ENCODE measurements around the gene TSGA10. TPM values are rescaled to one million over a fixed set of nuclear protein-coding genes. Genes with fewer than 3 reads are reported as not detected.

The TSGA10 gene
- total RNA-seq, 1 experiment from 2014 or later = 9.9 TPM

GRCh38 chr2:98952966-98953365 is 201.8 kb downstream of the TSGA10 start:
- DNase-seq = no peak
- H3K27ac Mint-ChIP-seq (ENCODE audit: unreplicated experiment) = no peak overlapping the region
- TF ChIP-seq CTCF (IDR thresholded peaks at IDR 0.05; ENCODE audit: insufficient read depth in 1 of 2, low read depth in 1 of 2, low read length in 1 of 2, severe bottlenecking in 1 of 2, unreplicated experiment in 1 of 2) = no peak
- intact Hi-C loops (cut with micrococcal nuclease; ENCODE audit: unreplicated experiment) = no loop called here
- Histone ChIP-seq H3K9me3 (no peaks in the 10 kb centered on the region), H3K27me3 (replicated peaks; ENCODE audit: control insufficient read depth, insufficient read depth, low read length) (no peaks in the 10 kb centered on the region), H3K4me3 (ENCODE audit: low read depth, low read length) (no peak overlapping the region), H3K4me1 (no peaks in the 10 kb centered on the region), H3K36me3 (ENCODE audit: control insufficient read depth, insufficient read depth, low read length) (no peaks in the 10 kb centered on the region)
- CTCF ChIA-PET = no interaction called here
- no peak overlapping the region for H3K4me3 Mint-ChIP-seq (ENCODE audit: unreplicated experiment)
- POLR2A ChIA-PET = no interaction called here
- BruUV-seq (replicated peaks) = no TSS peak
- H3K4me1 Mint-ChIP-seq (ENCODE audit: low read depth, unreplicated experiment) = no peaks in the 10 kb centered on the region
- H3K36me3 Mint-ChIP-seq (ENCODE audit: insufficient read depth, unreplicated experiment) = no peaks in the 10 kb centered on the region
- H3K9me3 Mint-ChIP-seq (ENCODE audit: unreplicated experiment) = no peaks in the 10 kb centered on the region
- peaks cover 18% of the 10 kb centered on the region for H3K27me3 Mint-ChIP-seq (ENCODE audit: insufficient read depth, unreplicated experiment)

GRCh38 chr2:98948956-98949739 is 205.6 kb downstream of the TSGA10 start:
- BruUV-seq (replicated peaks) = no TSS peak

GRCh38 chr2:98947554-98947953 is 207.2 kb downstream of the TSGA10 start:
- ChIA-PET CTCF (no interaction called here), POLR2A (no interaction called here)
- H3K36me3 ChIP-seq (ENCODE audit: control insufficient read depth, insufficient read depth, low read length) = no peaks in the 10 kb centered on the region
- H3K36me3 Mint-ChIP-seq (ENCODE audit: insufficient read depth, unreplicated experiment) = no peaks in the 10 kb centered on the region
- no peak for TF ChIP-seq CTCF (IDR thresholded peaks at IDR 0.05; ENCODE audit: insufficient read depth in 1 of 2, low read depth in 1 of 2, low read length in 1 of 2, severe bottlenecking in 1 of 2, unreplicated experiment in 1 of 2)
- no peak overlapping the region for H3K4me3 Mint-ChIP-seq (ENCODE audit: unreplicated experiment)
- H3K27me3 ChIP-seq (replicated peaks; ENCODE audit: control insufficient read depth, insufficient read depth, low read length) = no peaks in the 10 kb centered on the region
- no peak overlapping the region for H3K4me3 ChIP-seq (ENCODE audit: low read depth, low read length)
- no peak overlapping the region for H3K27ac Mint-ChIP-seq (ENCODE audit: unreplicated experiment)
- no TSS peak for BruUV-seq (replicated peaks)
- H3K4me1 ChIP-seq = no peaks in the 10 kb centered on the region
- no peaks in the 10 kb centered on the region for H3K9me3 Mint-ChIP-seq (ENCODE audit: unreplicated experiment)
- DNase-seq = no peak
- H3K27me3 Mint-ChIP-seq (ENCODE audit: insufficient read depth, unreplicated experiment) = peaks cover 8% of the 10 kb centered on the region
- no peaks in the 10 kb centered on the region for H3K4me1 Mint-ChIP-seq (ENCODE audit: low read depth, unreplicated experiment)
- H3K9me3 ChIP-seq = no peaks in the 10 kb centered on the region
- intact Hi-C loops (cut with micrococcal nuclease; ENCODE audit: unreplicated experiment) = loop anchor here (10.0 kb wide), 1 partner anchor 117 kb away; no protein-coding TSS in a partner anchor

More at GRCh38 chr2:98948956-98949739, 205.6 kb downstream of the TSGA10 start:
- Mint-ChIP-seq H3K36me3 (ENCODE audit: insufficient read depth, unreplicated experiment) (no peaks in the 10 kb centered on the region), H3K4me3 (ENCODE audit: unreplicated experiment) (no peak overlapping the region), H3K27me3 (ENCODE audit: insufficient read depth, unreplicated experiment) (peaks cover 12% of the 10 kb centered on the region), H3K9me3 (ENCODE audit: unreplicated experiment) (no peaks in the 10 kb centered on the region), H3K4me1 (ENCODE audit: low read depth, unreplicated experiment) (no peaks in the 10 kb centered on the region), H3K27ac (ENCODE audit: unreplicated experiment) (no peak overlapping the region)
- no peak overlapping the region for H3K4me3 ChIP-seq (ENCODE audit: low read depth, low read length)
- ChIA-PET CTCF (no interaction called here), POLR2A (no interaction called here)
- no peaks in the 10 kb centered on the region for H3K27me3 ChIP-seq (replicated peaks; ENCODE audit: control insufficient read depth, insufficient read depth, low read length)
- no peak for TF ChIP-seq CTCF (IDR thresholded peaks at IDR 0.05; ENCODE audit: insufficient read depth in 1 of 2, low read depth in 1 of 2, low read length in 1 of 2, severe bottlenecking in 1 of 2, unreplicated experiment in 1 of 2)
- H3K4me1 ChIP-seq = no peaks in the 10 kb centered on the region
- no peak for DNase-seq
- intact Hi-C loops (cut with micrococcal nuclease; ENCODE audit: unreplicated experiment) = loop anchor here (10.0 kb wide), 1 partner anchor 116 kb away; no protein-coding TSS in a partner anchor
- H3K36me3 ChIP-seq (ENCODE audit: control insufficient read depth, insufficient read depth, low read length) = no peaks in the 10 kb centered on the region
- no peaks in the 10 kb centered on the region for H3K9me3 ChIP-seq

Other genes with a start within 250 kb of the TSGA10 start
- gene CRACDL, start 218.7 kb downstream of the TSGA10 start, total RNA-seq (2022) = 0.77 and 1.1 TPM in 2 replicates
- 11.3 and 12.5 TPM in 2 replicates for gene C2orf15, start 13.2 kb downstream of the TSGA10 start, total RNA-seq (2022)
- gene LIPT1, start within 50 bp of the TSGA10 start, total RNA-seq (2022) = 9.4 and 10.2 TPM in 2 replicates
- gene MITD1, start 26.1 kb upstream of the TSGA10 start, total RNA-seq (2022) = 29.3 and 30.5 TPM in 2 replicates
- gene MRPL30, start 26.2 kb upstream of the TSGA10 start, total RNA-seq (2022) = 49.9 and 51.2 TPM in 2 replicates
- gene LYG2, start 100.7 kb upstream of the TSGA10 start, total RNA-seq (2022) = not detected in 2 replicates
- 0.67 and 0.93 TPM in 2 replicates for gene LYG1, start 146.3 kb upstream of the TSGA10 start, total RNA-seq (2022)
- 41.1 and 48.2 TPM in 2 replicates for gene TXNDC9, start 181.4 kb upstream of the TSGA10 start, total RNA-seq (2022)
- gene EIF5B, start 182.4 kb upstream of the TSGA10 start, total RNA-seq (2022) = 71.5 and 79.5 TPM in 2 replicates

Measured in Caco-2 (cell line).